HFFc6 (cell line): Measurements from ENCODE around the gene MRC2. TPM values are rescaled to one million over a fixed set of nuclear protein-coding genes. Genes with fewer than 3 reads are reported as not detected.

ENCODE experiments used
- DNase-seq: peaks from one replicate; pipeline ENCODE4 v3.0.0-alpha.2; 2018
- H3K27ac Mint-ChIP-seq: 2 replicates; pipeline ENCODE4 v1.8.0; 2020; ENCODE audit warnings: mild to moderate bottlenecking, mixed read lengths
- H3K27me3 Mint-ChIP-seq: 2 replicates; pipeline ENCODE4 v1.8.0; 2021; ENCODE audit warnings: mild to moderate bottlenecking, moderate library complexity, mixed read lengths; ENCODE audit not compliant: insufficient read depth
- H3K36me3 Mint-ChIP-seq: 2 replicates; pipeline ENCODE4 v1.8.0; 2021; ENCODE audit warnings: low read depth, mixed read lengths
- H3K4me1 Mint-ChIP-seq: 2 replicates; pipeline ENCODE4 v1.8.0; 2020; ENCODE audit warnings: low read depth, mixed read lengths
- H3K4me3 Mint-ChIP-seq: 2 replicates; pipeline ENCODE4 v1.8.0; 2020; ENCODE audit warnings: mild to moderate bottlenecking, moderate library complexity, mixed read lengths
- H3K9me3 Mint-ChIP-seq: 2 replicates; pipeline ENCODE4 v1.8.0; 2020; ENCODE audit warnings: mild to moderate bottlenecking, mixed read lengths
- total RNA-seq, 6 experiments: library from RNA; stranded (reverse); fragmentation: NEBNext Ultra II Directional; extraction: Animal tissue kit (Norgen Biotek cat#: 25700); gene quantifications; 2 replicates in 1 of 6; 3 replicates in 5 of 6; pipeline ENCODE4 v1.2.3, GENCODE V29; 2021
- TF ChIP-seq, protein P1 (sequence below): fragments of 200-600 bp; sonication (generic); IDR thresholded peaks from 2 replicates; pipeline ENCODE4 v1.5.0; 2021; ENCODE audit warnings: antibody characterized with exemption, mild to moderate bottlenecking

The MRC2 gene
- total RNA-seq, 6 experiments from 2014 or later: 255 to 313 (median 279) TPM

DNA sequence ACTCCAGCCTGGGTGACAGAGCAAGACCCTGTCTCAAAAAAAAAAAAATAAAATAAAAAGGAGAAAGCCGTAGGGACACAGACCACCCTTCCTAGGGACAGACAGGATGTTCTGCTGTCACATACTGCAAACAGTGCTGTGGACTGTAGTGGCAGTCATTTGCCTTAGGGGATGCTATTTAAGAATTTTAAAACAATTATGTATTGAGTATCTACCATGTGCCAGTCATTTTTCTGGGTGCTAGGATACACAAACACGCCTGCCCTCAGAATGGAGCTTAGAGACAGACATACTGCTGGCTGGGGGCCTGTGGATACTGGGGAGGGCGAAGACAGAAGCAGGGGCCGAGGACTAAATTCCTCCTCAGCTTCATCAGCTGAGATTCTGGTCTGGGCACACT is 45.5 kb downstream of the MRC2 start:
- peaks cover 23% of the 10 kb centered on the region for H3K36me3 Mint-ChIP-seq
- H3K4me3 Mint-ChIP-seq: no peak overlapping the region
- no peak for DNase-seq
- no peaks in the 10 kb centered on the region for H3K9me3 Mint-ChIP-seq
- TF ChIP-seq, protein P1, sequence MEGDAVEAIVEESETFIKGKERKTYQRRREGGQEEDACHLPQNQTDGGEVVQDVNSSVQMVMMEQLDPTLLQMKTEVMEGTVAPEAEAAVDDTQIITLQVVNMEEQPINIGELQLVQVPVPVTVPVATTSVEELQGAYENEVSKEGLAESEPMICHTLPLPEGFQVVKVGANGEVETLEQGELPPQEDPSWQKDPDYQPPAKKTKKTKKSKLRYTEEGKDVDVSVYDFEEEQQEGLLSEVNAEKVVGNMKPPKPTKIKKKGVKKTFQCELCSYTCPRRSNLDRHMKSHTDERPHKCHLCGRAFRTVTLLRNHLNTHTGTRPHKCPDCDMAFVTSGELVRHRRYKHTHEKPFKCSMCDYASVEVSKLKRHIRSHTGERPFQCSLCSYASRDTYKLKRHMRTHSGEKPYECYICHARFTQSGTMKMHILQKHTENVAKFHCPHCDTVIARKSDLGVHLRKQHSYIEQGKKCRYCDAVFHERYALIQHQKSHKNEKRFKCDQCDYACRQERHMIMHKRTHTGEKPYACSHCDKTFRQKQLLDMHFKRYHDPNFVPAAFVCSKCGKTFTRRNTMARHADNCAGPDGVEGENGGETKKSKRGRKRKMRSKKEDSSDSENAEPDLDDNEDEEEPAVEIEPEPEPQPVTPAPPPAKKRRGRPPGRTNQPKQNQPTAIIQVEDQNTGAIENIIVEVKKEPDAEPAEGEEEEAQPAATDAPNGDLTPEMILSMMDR: no peak
- H3K27me3 Mint-ChIP-seq: peaks cover 5% of the 10 kb centered on the region
- H3K4me1 Mint-ChIP-seq: peaks cover 19% of the 10 kb centered on the region
- H3K27ac Mint-ChIP-seq: no peak overlapping the region

DNA sequence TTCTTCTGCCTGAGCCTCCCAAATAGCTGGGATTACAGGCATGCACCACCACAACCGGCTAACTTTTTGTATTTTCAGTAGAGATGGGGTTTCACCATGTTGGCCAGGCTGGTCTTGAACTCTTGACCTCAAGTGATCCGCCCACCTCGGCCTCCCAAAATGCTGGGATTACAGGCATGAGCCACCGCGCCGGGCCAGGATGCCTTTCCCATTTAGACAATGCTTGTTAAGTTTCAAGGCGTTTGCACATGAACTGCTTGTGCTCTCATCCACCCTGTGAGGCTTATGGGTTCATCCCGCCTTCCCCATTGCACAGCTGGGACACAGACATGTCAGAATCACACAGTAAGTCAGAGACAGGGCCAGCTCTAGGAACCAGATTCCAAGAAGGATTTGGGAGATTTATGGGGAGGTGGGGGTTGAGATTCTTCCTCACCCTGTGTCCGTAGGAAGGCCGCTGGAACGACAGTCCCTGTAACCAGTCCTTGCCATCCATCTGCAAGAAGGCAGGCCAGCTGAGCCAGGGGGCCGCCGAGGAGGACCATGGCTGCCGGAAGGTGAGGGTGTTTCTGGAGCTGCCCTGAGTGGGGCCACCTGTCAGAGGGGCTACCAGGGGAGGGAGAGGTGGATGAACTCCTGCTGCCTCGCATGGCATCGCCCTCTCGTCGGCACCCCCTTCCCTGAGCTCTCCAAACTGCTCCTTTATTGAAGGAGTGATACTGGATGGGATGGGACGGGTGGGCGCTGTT is 46.3 kb downstream of the MRC2 start:
- Mint-ChIP-seq H3K27me3 (peaks cover 5% of the 10 kb centered on the region), H3K36me3 (peaks cover 20% of the 10 kb centered on the region), H3K4me3 (no peak overlapping the region), H3K27ac (no peak overlapping the region), H3K9me3 (no peaks in the 10 kb centered on the region), H3K4me1 (peaks cover 12% of the 10 kb centered on the region)
- TF ChIP-seq, protein P1: no peak
- DNase-seq: no peak

DNA sequence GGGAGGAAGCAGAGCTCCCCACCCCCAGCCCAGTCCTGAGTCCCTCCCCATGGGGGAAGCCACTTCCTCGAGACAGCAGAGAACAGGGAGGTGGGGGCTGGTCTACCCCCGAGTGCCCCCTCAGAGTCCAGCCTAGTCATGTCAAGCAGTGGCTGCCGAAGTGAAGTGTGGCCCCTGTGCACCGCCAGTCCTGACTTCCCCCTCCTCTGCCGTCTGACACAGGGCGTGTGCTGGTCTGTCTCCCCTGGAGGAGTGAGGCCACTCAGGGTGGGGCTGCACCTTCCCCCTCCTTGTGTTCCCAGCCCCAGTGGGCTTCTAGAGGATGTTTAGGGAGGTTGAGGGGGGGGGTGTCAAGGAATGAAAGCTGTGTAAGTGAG is 46.9 kb downstream of the MRC2 start:
- Mint-ChIP-seq H3K4me1 (peaks cover 9% of the 10 kb centered on the region), H3K9me3 (no peaks in the 10 kb centered on the region), H3K27me3 (peaks cover 7% of the 10 kb centered on the region), H3K27ac (no peak overlapping the region), H3K4me3 (no peak overlapping the region), H3K36me3 (peaks cover 24% of the 10 kb centered on the region)
- DNase-seq: no peak
- TF ChIP-seq, protein P1: no peak

- H3K4me1 Mint-ChIP-seq: peaks cover 9% of the 10 kb centered on the region
- H3K4me3 Mint-ChIP-seq: no peak overlapping the region
- H3K36me3 Mint-ChIP-seq: peaks cover 26% of the 10 kb centered on the region
- peaks cover 7% of the 10 kb centered on the region for H3K27me3 Mint-ChIP-seq
- DNase-seq: no peak
- H3K27ac Mint-ChIP-seq: no peak overlapping the region
- TF ChIP-seq, protein P1: no peak
- H3K9me3 Mint-ChIP-seq: no peaks in the 10 kb centered on the region
These were observed 47.4 kb downstream of the MRC2 start for GRCh38 chr17:62674841-62675240.

DNA sequence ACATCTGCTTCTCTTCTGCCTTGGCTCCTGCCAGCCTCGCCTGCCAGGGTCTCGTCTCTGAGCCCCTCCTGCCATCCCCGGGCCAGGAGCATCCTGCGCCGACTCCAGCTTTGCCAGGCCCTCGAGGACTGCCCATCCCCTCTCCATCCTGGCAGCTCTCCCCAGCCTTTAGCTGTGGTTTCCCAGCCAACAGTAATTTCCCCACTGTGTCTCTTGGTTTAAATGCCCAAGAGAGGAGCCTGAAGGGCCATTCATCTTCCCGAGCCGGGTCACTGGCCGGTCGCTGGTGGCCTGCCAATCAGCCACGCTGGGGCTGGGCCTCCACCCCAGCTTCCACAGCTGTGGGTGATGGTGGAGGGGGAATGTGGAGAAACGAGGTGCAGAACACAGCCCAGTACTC is 47.8 kb downstream of the MRC2 start:
- Mint-ChIP-seq H3K36me3 (peaks cover 26% of the 10 kb centered on the region), H3K4me3 (no peak overlapping the region), H3K27me3 (peaks cover 7% of the 10 kb centered on the region), H3K4me1 (peaks cover 9% of the 10 kb centered on the region), H3K9me3 (no peaks in the 10 kb centered on the region), H3K27ac (no peak overlapping the region)
- DNase-seq: no peak
- TF ChIP-seq, protein P1: no peak
